ENCODE results near the gene PGA5.
"Not testable (repeated sequence)": the region's sequence is repeated elsewhere in the genome, so short reads cannot be mapped to it uniquely, and the experiment has no call there.

The PGA5 gene

GRCh38 chr11:61212202-61212601, 28.8 kb upstream of the PGA5 start:
- H3K27ac Mint-ChIP-seq; H3K4me3 Mint-ChIP-seq; H3K4me1 Mint-ChIP-seq (ENCODE audit: low read depth); H3K9me3 Mint-ChIP-seq; H3K27me3 Mint-ChIP-seq; H3K36me3 Mint-ChIP-seq (ENCODE audit: low read depth): not testable (repeated sequence)

- not testable (repeated sequence) for H3K9me3 Mint-ChIP-seq; H3K36me3 Mint-ChIP-seq (ENCODE audit: low read depth); H3K27me3 Mint-ChIP-seq; H3K4me1 Mint-ChIP-seq (ENCODE audit: low read depth); H3K27ac Mint-ChIP-seq; H3K4me3 Mint-ChIP-seq
Observed at GRCh38 chr11:61213711-61214324, 27.2 kb upstream of the PGA5 start.

GRCh38 chr11:61218306-61218705, 22.7 kb upstream of the PGA5 start:
- not testable (repeated sequence) for H3K4me3 Mint-ChIP-seq; H3K9me3 Mint-ChIP-seq; H3K4me1 Mint-ChIP-seq (ENCODE audit: low read depth); H3K27me3 Mint-ChIP-seq; H3K36me3 Mint-ChIP-seq (ENCODE audit: low read depth); H3K27ac Mint-ChIP-seq

GRCh38 chr11:61219016-61219415, 22.0 kb upstream of the PGA5 start:
- not testable (repeated sequence) for H3K27me3 Mint-ChIP-seq; H3K36me3 Mint-ChIP-seq (ENCODE audit: low read depth); H3K9me3 Mint-ChIP-seq; H3K27ac Mint-ChIP-seq; H3K4me3 Mint-ChIP-seq; H3K4me1 Mint-ChIP-seq (ENCODE audit: low read depth)

- not testable (repeated sequence) for H3K36me3 Mint-ChIP-seq (ENCODE audit: low read depth); H3K4me1 Mint-ChIP-seq (ENCODE audit: low read depth); H3K9me3 Mint-ChIP-seq; H3K27me3 Mint-ChIP-seq; H3K27ac Mint-ChIP-seq; H3K4me3 Mint-ChIP-seq
Observed at GRCh38 chr11:61222047-61222446, 18.9 kb upstream of the PGA5 start, which contains the start of gene PGA4. Gene PGA4 (plus strand): TSS chr11:61222347. CDS start chr11:61222401, 54 bp downstream.

- not testable (repeated sequence) for H3K4me3 Mint-ChIP-seq; H3K36me3 Mint-ChIP-seq (ENCODE audit: low read depth); H3K9me3 Mint-ChIP-seq; H3K27ac Mint-ChIP-seq; H3K4me1 Mint-ChIP-seq (ENCODE audit: low read depth); H3K27me3 Mint-ChIP-seq
Observed at GRCh38 chr11:61222692-61223091, 18.3 kb upstream of the PGA5 start.

GRCh38 chr11:61226457-61227137, 14.4 kb upstream of the PGA5 start:
- H3K27ac Mint-ChIP-seq; H3K9me3 Mint-ChIP-seq; H3K4me1 Mint-ChIP-seq (ENCODE audit: low read depth); H3K36me3 Mint-ChIP-seq (ENCODE audit: low read depth); H3K4me3 Mint-ChIP-seq; H3K27me3 Mint-ChIP-seq: not testable (repeated sequence)

- not testable (repeated sequence) for H3K4me1 Mint-ChIP-seq (ENCODE audit: low read depth); H3K27me3 Mint-ChIP-seq; H3K4me3 Mint-ChIP-seq; H3K27ac Mint-ChIP-seq; H3K36me3 Mint-ChIP-seq (ENCODE audit: low read depth); H3K9me3 Mint-ChIP-seq
Observed at GRCh38 chr11:61229458-61229857, 11.5 kb upstream of the PGA5 start.

GRCh38 chr11:61231033-61231432, 9.9 kb upstream of the PGA5 start:
- H3K27me3 Mint-ChIP-seq; H3K9me3 Mint-ChIP-seq; H3K36me3 Mint-ChIP-seq (ENCODE audit: low read depth); H3K4me3 Mint-ChIP-seq; H3K4me1 Mint-ChIP-seq (ENCODE audit: low read depth); H3K27ac Mint-ChIP-seq: not testable (repeated sequence)

GRCh38 chr11:61231585-61231984, 9.4 kb upstream of the PGA5 start:
- not testable (repeated sequence) for H3K36me3 Mint-ChIP-seq (ENCODE audit: low read depth); H3K4me1 Mint-ChIP-seq (ENCODE audit: low read depth); H3K4me3 Mint-ChIP-seq; H3K27ac Mint-ChIP-seq; H3K9me3 Mint-ChIP-seq; H3K27me3 Mint-ChIP-seq

- not testable (repeated sequence) for H3K4me1 Mint-ChIP-seq (ENCODE audit: low read depth); H3K9me3 Mint-ChIP-seq; H3K36me3 Mint-ChIP-seq (ENCODE audit: low read depth); H3K4me3 Mint-ChIP-seq; H3K27ac Mint-ChIP-seq; H3K27me3 Mint-ChIP-seq
Observed at GRCh38 chr11:61232548-61233145, 8.3 kb upstream of the PGA5 start.

GRCh38 chr11:61237130-61237529, 3.8 kb upstream of the PGA5 start:
- not testable (repeated sequence) for H3K4me1 Mint-ChIP-seq (ENCODE audit: low read depth); H3K9me3 Mint-ChIP-seq; H3K27me3 Mint-ChIP-seq; H3K36me3 Mint-ChIP-seq (ENCODE audit: low read depth); H3K4me3 Mint-ChIP-seq; H3K27ac Mint-ChIP-seq

- H3K4me1 Mint-ChIP-seq (ENCODE audit: low read depth); H3K27me3 Mint-ChIP-seq; H3K9me3 Mint-ChIP-seq; H3K27ac Mint-ChIP-seq; H3K4me3 Mint-ChIP-seq; H3K36me3 Mint-ChIP-seq (ENCODE audit: low read depth): not testable (repeated sequence)
Observed at GRCh38 chr11:61240288-61240687, 687 bp upstream of the PGA5 start.

- H3K27ac Mint-ChIP-seq; H3K27me3 Mint-ChIP-seq; H3K36me3 Mint-ChIP-seq (ENCODE audit: low read depth); H3K9me3 Mint-ChIP-seq; H3K4me1 Mint-ChIP-seq (ENCODE audit: low read depth); H3K4me3 Mint-ChIP-seq: not testable (repeated sequence)
Observed at GRCh38 chr11:61241526-61241925, 551 bp downstream of the PGA5 start.

GRCh38 chr11:61245284-61245964, 4.4 kb downstream of the PGA5 start:
- not testable (repeated sequence) for H3K36me3 Mint-ChIP-seq (ENCODE audit: low read depth); H3K9me3 Mint-ChIP-seq; H3K4me3 Mint-ChIP-seq; H3K27ac Mint-ChIP-seq; H3K27me3 Mint-ChIP-seq; H3K4me1 Mint-ChIP-seq (ENCODE audit: low read depth)

- not testable (repeated sequence) for H3K4me3 Mint-ChIP-seq; H3K27me3 Mint-ChIP-seq; H3K9me3 Mint-ChIP-seq; H3K27ac Mint-ChIP-seq; H3K36me3 Mint-ChIP-seq (ENCODE audit: low read depth); H3K4me1 Mint-ChIP-seq (ENCODE audit: low read depth)
Observed at GRCh38 chr11:61248071-61248470, 7.1 kb downstream of the PGA5 start.
